HG03108 (cell line): ENCODE measurements around the gene CFAP46.
"Not testable (repeated sequence)": the region's sequence is repeated elsewhere in the genome, so short reads cannot be mapped to it uniquely, and the experiment has no call there.

Experiments used
- ATAC-seq: cut with Tn5 transposase; IDR thresholded peaks from one replicate; pipeline ENCODE4 v1.9.1; 2021; ENCODE audit warnings: moderate library complexity; ENCODE audit not compliant: unreplicated experiment

The CFAP46 gene

DNA sequence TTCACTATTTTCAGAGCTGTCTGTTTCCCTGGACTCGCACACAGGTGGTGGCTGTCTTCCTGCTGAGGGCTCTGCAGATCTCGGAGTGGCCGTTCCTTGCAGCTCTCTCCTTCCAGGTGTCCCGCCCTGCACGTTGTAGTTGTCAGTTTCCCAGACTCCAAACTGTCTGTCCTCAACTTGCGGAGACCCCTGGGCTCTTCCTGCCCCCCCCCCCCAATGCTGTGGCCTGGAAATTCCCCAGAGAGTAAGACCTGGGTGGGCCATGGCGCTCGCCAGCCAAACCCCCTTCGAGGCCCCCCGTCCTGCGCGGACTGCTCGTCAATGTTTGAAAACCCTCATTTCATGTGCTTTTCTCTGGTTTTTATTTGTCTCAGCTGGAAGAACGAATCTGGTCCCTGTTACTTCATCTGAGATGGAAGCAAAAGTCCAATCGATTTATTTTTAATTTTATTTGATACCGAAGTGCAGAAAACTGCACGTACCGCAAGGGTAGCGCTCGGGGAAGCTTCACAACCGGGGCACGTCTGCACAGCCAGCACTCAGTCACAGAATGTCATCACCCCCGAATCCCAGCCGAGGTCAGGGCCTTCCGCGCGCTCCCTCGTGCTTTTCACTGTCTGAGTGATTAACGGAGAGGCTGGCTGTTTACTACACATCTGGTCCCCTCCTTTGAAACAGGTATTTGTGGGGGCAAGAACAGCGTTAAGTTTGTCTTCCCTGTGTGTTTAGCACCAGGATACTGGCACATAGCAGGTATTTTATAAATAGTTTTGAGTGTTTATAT, 110.0 kb downstream of the CFAP46 start:
- no peak for ATAC-seq

DNA sequence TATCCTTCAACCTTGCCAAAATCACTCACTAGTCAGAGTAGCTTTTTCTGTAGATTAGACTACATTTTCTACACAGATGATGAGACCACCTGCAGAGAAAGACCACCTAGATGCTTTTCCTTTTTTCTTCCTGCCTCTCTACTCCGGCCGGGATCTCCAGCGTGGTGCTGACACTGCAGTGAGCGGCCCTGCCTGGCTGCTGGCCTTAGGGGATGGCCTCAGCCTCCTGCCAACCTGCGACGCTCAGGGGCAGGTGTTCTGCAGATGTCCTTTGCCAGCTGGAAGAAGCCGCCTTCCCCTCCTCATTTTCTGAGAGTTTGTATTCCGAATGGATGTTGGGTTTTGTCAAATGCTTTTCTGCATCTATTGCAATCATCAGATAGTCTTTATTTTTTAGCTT, 113.0 kb downstream of the CFAP46 start:
- no peak for ATAC-seq

DNA sequence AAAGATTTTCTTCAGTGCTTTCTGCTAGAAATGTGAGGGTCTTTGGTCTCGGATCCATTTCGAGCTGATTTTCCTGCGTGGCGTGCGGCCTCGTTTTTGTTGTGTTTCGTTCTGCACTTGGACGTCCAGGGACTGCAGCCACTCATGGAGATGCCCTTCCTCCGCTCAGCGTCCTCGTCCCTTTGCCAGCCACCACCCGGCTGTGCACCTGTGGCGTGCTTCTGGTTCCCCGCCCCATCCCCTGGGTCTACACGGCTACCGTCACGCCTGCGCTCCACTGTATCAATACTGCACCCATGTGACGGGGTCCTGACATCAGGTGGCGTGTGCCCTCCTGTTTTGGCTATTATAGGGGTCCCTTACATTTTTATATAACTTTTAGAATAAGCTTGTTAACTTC, 113.7 kb downstream of the CFAP46 start:
- ATAC-seq, result no peak

DNA sequence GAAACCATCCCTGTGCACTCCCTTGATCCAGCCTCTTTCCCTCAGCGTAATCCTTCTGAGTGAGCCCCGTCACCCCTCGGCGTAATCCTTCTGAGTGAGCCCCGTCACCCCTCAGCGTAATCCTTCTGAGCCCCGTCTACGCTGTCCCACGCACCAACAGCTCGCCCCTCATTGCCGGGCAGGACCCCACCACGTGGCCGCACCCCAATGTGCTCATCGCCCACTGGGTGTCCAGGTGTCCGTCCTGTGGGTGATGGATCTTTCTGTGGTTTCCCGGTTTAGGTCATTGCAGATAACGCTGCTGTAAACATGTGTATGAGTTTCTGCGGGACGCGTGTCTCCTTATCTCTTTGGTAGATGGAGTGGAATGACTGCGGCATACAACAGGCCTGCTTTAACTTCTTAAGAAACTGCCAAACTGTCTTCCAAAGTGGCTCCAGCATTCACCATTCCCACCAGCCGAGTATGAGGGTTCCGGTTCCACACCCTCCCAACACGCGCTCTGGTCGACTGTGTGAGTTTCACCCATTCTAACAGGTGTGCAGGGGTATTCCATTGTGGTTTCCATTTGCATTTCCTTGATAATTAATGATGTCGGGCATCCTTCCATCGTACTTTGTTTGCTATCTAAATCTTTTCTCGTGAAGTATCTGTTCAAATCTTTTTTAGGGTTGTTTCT, 114.4 kb downstream of the CFAP46 start:
- no peak for ATAC-seq

DNA sequence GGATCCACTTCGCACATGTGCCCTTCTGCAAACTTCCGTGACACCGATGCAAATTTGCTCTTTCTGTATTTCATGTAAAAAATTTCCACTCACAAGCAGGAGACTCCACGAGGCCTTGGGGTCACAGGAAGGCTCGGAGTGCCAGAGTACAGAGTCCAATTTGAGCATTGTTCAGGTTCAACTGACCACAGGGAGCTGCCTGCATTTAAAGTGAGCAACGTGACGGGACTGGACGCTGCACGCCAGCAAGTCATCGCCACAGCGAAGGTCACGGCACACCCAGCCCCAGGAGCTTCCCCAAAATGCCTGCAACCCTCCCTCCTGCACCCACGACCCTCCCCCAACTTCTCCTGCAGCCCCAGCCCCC, 115.0 kb downstream of the CFAP46 start:
- ATAC-seq, result no peak

DNA sequence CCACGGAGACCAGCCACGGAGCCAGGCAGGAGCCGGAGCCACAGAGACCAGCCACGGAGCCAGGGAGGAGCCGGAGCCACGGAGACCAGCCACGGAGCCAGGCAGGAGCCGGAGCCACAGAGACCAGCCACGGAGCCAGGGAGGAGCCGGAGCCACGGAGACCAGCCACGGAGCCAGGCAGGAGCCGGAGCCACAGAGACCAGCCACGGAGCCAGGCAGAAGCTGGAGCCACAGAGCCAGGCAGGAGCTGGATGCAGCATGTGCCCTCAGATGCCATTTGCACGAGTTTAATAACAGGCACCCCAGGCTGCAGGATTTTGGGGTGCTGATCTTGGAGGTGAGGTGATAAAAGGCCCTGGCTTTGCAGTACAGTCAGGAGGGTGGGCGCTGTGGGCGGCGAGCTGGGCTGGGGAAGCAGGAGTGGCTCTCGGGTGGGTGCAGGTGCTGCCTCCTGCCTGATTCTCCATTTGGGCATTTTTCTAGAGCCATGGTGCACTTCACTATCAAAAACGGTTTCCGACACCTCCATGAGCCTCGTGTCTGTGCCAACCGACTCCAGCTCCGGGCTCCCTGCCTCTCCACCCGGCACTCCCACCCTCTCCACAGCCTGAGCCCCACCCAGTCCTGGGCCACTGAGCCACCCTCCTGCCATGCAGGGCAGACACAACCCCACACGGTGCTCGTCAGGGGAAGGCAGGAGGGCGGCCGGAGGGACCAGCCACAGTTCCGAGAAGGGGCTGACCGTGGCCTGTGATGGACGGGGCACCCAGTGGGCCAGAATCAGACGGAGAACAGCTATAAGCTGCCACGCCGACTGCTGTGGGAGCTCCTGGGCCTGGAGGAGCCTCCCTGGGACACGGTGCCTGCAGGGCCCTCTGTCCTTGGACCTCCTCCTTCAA, 115.6 kb downstream of the CFAP46 start:
- ATAC-seq, result no peak

DNA sequence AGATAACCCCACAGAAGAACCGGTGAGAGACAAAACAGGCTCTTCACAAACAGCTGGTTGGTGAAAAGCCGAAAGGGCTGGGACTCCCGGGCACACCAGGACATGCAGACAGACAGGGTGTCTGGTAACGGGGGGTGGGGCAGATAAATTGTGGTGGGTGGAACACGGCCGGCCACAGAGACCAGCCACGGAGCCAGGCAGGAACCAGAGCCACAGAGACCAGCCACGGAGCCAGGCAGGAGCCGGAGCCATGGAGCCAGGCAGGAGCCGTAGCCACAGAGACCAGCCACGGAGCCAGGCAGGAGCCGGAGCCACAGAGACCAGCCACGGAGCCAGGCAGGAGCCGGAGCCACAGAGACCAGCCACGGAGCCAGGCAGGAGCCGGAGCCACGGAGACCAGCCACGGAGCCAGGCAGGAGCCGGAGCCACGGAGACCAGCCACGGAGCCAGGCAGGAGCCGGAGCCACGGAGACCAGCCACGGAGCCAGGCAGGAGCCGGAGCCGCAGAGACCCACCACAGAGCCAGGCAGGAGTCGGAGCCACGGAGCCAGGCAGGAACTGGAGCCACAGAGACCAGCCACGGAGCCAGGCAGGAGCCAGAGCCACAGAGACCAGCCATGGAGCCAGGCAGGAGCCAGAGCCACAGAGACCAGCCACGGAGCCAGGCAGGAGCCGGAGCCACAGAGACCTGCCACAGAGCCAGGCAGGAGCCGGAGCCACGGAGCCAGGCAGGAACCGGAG, 116.4 kb downstream of the CFAP46 start:
- ATAC-seq, result not testable (repeated sequence)

DNA sequence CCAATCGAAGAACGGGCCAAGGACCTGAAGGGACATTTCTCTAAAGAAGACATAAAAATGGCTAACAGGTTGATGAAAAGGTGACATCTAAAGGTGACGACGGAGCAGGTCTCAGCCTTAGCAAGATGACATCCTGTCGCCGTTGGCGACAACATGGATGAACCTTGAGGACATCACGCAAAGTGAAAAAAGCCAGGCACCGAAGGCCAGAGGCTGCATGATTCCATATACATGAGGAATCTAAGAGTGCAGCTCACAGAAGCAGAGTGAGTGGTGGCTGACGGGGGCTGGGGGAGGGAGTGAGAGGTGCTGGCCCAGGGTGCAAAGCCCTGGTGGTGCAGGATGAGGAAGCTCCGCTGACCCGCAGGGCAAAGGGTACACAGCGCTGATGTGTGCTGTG, 122.3 kb downstream of the CFAP46 start:
- ATAC-seq, result no peak

DNA sequence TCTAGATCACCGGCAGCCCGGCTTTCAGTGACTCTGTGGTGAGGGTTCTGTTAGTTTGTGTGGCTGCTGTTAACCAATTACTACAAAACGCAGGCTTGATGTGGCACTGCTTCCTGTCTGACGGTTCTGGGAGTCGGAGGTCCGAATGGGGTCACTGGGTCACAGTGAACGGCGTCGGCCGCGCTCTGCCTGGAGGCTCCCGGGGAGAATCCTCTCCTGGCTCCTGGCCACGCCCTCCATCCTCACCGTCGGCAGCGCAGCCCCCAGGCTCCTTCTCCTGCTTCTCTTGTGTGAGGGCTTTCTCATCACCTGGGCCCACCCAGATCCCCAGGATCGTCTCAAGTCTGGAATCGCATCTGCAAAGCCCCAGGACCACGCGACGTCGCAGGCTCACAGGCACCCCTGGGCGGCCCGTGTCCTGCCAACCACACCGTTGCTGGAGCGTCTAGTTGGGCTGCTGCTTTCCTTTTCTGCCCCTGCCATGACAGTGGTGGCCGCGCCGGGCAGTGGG, 124.6 kb downstream of the CFAP46 start:
- no peak for ATAC-seq

DNA sequence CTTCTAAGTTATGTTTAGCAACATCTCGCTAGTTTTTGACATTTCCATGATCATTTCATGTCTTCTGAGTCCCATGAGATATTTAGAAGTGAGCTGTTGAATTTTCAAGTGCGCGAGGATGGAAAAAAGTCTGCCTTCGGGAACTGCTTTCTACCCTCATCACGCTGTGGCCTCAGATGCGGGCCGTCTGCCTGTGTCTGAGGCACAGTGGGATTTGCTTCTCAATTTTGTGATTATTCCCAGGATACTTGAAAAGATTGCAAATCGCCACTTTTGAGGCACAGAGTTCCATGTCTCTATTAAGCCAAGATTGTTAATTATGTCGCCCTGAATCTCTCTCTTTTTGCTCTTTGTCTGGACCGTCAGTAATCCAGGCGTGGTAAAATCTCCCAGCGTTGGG, 125.7 kb downstream of the CFAP46 start:
- no peak for ATAC-seq

DNA sequence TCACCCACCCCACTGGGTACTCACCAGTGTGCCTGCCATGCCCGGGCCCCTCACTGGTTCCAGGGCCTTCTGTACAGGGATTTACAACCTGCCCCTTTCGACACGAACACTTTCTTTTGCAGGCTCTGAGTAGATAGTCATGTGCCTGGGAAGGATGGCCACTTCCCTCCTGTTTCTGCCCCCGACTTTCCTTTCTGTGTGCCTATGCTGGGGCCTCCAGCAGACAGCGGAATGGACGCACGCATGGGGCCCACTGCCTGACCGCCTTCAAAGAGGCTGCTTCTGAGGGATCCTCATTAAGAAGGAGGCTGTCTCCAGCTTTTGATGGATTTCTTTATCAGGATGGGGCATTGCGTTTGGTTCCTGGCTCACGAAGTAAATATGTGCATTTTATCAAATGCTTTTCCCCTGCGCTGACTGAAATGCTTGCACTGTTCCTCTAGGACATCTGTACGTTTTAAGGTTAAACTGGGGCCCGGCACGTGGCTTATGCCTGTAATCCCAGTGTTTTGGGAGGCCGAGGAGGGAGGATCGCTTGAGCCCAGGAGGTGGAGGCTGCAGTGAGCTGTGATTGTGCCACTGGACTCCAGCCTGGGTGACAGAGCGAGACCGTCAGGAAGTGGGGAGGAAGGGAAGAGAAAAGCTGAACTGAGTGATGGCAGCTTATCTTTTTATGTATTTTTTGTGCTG, 127.1 kb downstream of the CFAP46 start:
- ATAC-seq, result no peak

DNA sequence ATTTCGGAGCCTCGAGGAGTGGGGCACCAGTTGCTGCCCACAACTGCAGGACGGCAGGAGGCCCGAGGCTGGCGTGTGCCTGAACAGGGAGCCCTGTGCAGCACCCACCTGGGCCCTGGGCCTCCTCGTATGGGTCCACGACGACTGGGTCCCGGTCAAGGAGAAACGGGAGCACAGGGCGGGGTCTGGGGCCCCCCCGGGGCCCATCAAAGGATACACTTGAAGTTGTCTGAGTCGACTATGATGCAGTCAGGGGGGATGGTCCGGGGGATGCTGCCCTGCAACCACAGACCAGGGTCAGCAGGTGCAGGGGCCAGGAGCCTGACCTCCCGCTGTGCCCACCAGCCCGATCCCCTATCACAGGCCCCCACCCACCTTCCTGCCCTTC, 127.9 kb downstream of the CFAP46 start:
- ATAC-seq, result no peak

DNA sequence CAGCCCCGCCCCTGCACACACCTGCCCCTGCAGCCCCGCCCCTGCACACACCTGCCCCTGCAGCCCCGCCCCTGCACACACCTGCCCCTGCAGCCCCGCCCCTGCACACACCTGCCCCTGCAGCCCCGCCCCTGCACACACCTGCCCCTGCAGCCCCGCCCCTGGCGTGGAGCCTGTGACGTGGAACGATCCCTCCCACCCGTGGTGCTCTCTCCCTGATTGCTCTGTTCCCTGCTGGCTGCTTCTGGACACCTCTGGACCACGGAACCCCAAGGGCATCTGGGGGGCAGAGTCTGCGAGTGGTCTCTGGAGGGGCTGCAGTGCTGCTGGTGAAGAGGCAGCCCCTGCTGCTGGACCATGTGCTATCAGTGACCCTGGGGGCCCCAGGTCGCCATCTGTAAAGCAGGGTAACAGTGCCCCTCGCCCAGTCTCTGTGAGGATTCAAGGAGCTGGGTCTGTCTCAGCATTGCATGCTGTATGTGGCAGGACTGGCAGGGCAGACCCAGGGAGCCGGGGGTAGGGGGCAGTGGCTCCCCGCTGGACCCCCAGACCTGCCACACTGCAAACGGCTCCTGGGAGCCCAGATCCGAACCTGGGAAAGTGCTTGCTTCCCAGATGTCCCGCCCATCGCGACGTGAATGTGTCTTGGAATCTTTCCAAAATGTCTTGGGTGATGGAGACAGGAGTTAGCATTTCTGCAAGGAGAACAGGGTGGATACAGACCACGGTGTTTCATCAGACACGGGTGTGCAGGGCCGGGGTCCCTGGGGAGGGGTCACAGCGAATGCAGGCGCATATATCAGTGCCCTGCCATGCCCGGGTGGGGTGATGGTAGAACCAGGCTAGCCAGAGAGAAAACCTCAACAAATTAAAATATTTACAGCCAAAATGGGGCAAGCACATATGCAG, 128.6 kb downstream of the CFAP46 start:
- ATAC-seq, result no peak

DNA sequence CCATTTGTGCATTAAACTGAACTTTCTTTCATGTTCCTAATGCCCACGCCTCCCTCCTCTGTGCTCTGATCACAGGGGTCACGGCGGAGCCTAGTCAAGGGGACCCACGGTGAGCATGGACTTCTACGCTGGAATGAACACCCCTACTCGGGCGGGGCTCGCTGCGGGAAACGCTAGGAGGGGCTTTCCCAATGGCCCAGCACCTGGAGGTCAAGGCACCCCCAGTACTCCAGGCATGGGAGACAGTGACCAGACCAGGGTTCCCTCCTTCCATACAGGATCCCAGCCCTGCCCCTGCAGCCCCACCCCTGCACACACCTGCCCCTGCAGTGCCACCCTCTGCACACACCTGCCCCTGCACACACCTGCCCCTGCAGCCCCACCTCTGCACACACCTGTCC, 129.4 kb downstream of the CFAP46 start:
- ATAC-seq, result no peak

DNA sequence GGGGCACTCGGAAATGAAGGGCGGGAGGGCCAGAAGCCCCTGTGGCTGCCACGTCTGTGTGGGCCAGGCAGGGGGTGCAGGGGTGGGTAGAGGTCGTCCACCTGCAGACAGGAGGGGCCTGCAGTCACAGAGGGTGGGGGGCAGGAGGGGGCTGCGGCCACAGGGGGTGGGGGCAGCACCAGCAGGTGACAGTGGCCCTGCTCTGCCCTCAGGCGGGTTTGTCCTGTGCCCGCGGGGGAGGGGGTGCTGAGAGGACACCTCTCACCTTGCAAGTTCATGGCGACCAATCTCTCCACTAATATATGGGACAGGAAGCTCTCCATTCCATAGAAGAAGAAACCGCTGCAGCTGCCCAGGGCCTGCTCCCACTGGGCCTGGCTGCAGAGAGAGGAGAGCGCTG, 129.8 kb downstream of the CFAP46 start:
- no peak for ATAC-seq

DNA sequence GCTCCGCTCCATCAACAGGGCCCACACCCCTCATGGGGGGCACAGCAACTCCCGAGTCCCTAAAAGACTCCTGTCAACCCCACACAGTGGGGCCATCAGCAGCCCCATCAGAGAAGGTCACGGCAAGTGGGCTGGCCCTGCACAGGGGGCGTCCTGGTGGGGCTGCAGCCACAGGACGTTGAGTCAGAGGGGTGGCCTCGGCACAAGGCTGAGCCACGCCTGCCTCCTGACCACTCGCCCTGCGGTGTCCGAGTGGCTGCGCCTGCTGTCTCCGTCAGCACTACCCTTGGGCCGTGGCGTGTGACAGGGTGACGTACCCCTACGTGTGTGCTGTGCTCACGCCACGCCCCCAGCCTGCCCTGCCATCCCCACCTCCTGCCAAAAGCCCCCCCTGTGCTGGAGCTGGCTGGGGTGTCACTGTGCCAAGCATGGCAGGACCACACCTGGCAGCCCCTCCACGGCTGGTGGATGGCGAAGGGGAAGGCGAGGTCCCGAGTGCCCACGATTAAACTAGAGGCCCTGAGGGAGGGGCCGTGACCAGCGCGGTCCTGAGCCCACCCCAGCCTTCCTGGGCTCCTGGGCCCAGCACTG, 130.4 kb downstream of the CFAP46 start:
- no peak for ATAC-seq

DNA sequence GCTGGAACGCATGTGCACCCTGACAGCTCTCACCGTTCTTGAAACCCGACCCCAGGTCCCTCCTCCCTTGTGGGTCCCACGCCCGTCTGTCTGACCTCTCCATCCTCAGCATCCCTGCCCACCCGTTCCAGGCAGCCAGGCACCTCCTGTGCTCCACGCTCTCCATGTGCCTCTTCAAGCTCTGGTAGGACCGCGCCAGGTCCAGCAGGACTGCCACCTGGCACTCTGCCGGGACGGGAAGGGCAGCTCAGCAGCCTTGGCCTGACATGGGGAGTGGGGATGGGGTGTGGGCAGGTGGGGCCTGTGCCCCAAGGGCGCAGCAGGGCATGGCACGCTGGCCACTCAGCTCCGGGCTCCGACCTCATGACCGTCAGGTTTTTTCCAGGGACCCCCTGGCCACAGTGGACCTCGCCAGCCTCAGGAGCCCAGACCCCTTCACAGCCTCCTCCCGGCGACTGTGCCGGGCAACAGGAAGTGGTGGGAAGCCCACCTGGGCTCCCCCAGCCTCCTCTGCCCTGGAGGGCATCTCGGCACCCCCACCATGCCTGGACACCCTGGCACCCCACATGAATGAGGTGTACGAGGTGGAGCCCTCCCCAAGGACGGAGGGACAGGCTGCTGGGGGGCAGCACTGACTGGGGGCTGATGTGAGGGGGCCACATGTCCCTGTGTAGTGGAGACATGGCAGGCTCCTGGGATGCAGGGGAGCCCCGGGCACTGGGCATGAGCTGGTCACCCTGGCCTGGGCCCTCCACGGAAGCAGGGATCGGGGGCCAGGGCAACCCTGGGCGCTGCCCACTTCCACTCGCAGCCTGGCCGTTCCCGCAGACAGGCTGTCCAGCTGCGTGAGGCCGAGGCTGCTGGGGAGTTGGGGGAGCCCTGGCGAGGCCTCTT, 131.3 kb downstream of the CFAP46 start:
- no peak for ATAC-seq
